SK-N-MC (cell line): ENCODE results near the gene ENTPD1.
"Not testable (repeated sequence)": the region's sequence is repeated elsewhere in the genome, so short reads cannot be mapped to it uniquely, and the experiment has no call there.

Experiments
- EZH2 ChIP-seq: fragments of 200-600 bp; sonication (generic); IDR thresholded peaks from one replicate; pipeline ENCODE4 v1.6.1; 2017; ENCODE audit warnings: antibody characterized with exemption
- FOXP2 ChIP-seq: optimal IDR thresholded peaks from 2 replicates; pipeline ENCODE3; 2011; ENCODE audit warnings: mild to moderate bottlenecking, moderate library complexity; ENCODE audit not compliant: insufficient read depth; ENCODE audit errors: extremely low read length, control extremely low read depth
- POLR2AphosphoS5 ChIP-seq: IDR thresholded peaks from 2 replicates; pipeline ENCODE4 v1.6.1; 2012; ENCODE audit warnings: mild to moderate bottlenecking, low read depth, low read length, borderline replicate concordance

GRCh38 chr10:95916039-95916438 is 160.1 kb downstream of the ENTPD1 start:
- TF ChIP-seq POLR2AphosphoS5, EZH2, FOXP2: not testable (repeated sequence)
